ENCODE data around the gene CD300LB. TPM values are rescaled to one million over a fixed set of nuclear protein-coding genes. Genes with fewer than 3 reads are reported as not detected.

CD300LB gene
- total RNA-seq, 1 donor, result not detected

GRCh38 chr17:74536890-74537289 is 5.6 kb upstream of the CD300LB start:
- DNase-seq (ENCODE audit: low read depth), result no peak
- no peak overlapping the region for H3K4me3 ChIP-seq (ENCODE audit: low read depth, low read length)
- TF ChIP-seq CTCF (IDR thresholded peaks at IDR 0.05; ENCODE audit: insufficient read depth, low read depth, low read length), result no peak

GRCh38 chr17:74532115-74532514 is 840 bp upstream of the CD300LB start:
- no peak overlapping the region for H3K4me3 ChIP-seq (ENCODE audit: low read depth, low read length)
- no peak for DNase-seq (ENCODE audit: low read depth)
- no peak for TF ChIP-seq CTCF (IDR thresholded peaks at IDR 0.05; ENCODE audit: insufficient read depth, low read depth, low read length)

- TF ChIP-seq CTCF (IDR thresholded peaks at IDR 0.05; ENCODE audit: insufficient read depth, low read depth, low read length), result no peak
- no peak for DNase-seq (ENCODE audit: low read depth)
- no peak overlapping the region for H3K4me3 ChIP-seq (ENCODE audit: low read depth, low read length)
Measured at GRCh38 chr17:74530831-74531150, 484 bp downstream of the CD300LB start.

- DNase-seq (ENCODE audit: low read depth), result no peak
- TF ChIP-seq CTCF (IDR thresholded peaks at IDR 0.05; ENCODE audit: insufficient read depth, low read depth, low read length), result no peak
Measured at GRCh38 chr17:74529243-74529642, 2.0 kb downstream of the CD300LB start.

GRCh38 chr17:74528491-74529199 is 2.6 kb downstream of the CD300LB start:
- DNase-seq (ENCODE audit: low read depth), result no peak
- no peak overlapping the region for H3K4me3 ChIP-seq (ENCODE audit: low read depth, low read length)
- no peak for TF ChIP-seq CTCF (IDR thresholded peaks at IDR 0.05; ENCODE audit: insufficient read depth, low read depth, low read length)

More at GRCh38 chr17:74529243-74529642, 2.0 kb downstream of the CD300LB start:
- H3K4me3 ChIP-seq (ENCODE audit: low read depth, low read length), result no peak overlapping the region

GRCh38 chr17:74527756-74528155 is 3.5 kb downstream of the CD300LB start:
- no peak overlapping the region for H3K4me3 ChIP-seq (ENCODE audit: low read depth, low read length)
- no peak for DNase-seq (ENCODE audit: low read depth)
- no peak for TF ChIP-seq CTCF (IDR thresholded peaks at IDR 0.05; ENCODE audit: insufficient read depth, low read depth, low read length)

- TF ChIP-seq CTCF (IDR thresholded peaks at IDR 0.05; ENCODE audit: insufficient read depth, low read depth, low read length), result no peak
- no peak overlapping the region for H3K4me3 ChIP-seq (ENCODE audit: low read depth, low read length)
- DNase-seq (ENCODE audit: low read depth), result no peak
Measured at GRCh38 chr17:74527081-74527480, 4.2 kb downstream of the CD300LB start.

Data from fibroblast of villous mesenchyme (primary cell).